CD14-positive monocyte (primary cell): ENCODE data around the gene MAPK7. TPM values are rescaled to one million over a fixed set of nuclear protein-coding genes. Genes with fewer than 3 reads are reported as not detected.

ENCODE experiments used
- DNase-seq, 3 donors: peaks; one replicate each; pipeline ENCODE4 v3.0.0-alpha.2; 2011 to 2022
- H2AFZ ChIP-seq: 2 replicates; pipeline ENCODE4 v1.6.0; 2012; ENCODE audit warnings: mild to moderate bottlenecking, low read depth, low read length, inconsistent platforms; ENCODE audit not compliant: insufficient read depth, poor library complexity, severe bottlenecking
- H3K27ac ChIP-seq, 2 donors: 1 replicate in 1 of 2; 2 replicates in 1 of 2; pipeline ENCODE4 v1.5.1; 2012 to 2013; ENCODE audit warnings: low read length in 2 of 2, control low read depth in 1 of 2, inconsistent platforms in 1 of 2, low read depth in 1 of 2, mild to moderate bottlenecking in 1 of 2
- H3K27me3 ChIP-seq, 2 donors: one replicate each; pipeline versions ENCODE4 v1.6.0 to v1.6.1; 2011 to 2013; ENCODE audit warnings: low read length in 2 of 2; ENCODE audit not compliant: control insufficient read depth in 2 of 2, insufficient read depth in 2 of 2
- H3K36me3 ChIP-seq, 2 donors: replicated peaks in 1 of 2; 1 replicate in 1 of 2; 2 replicates in 1 of 2; pipeline versions ENCODE4 v1.5.1 to v1.6.1; 2012 to 2013; ENCODE audit warnings: low read length in 2 of 2, control low read depth in 1 of 2, inconsistent platforms in 1 of 2, mild to moderate bottlenecking in 1 of 2; ENCODE audit not compliant: insufficient read depth in 2 of 2, control insufficient read depth in 1 of 2
- H3K4me1 ChIP-seq, 2 donors: 1 replicate in 1 of 2; 2 replicates in 1 of 2; pipeline versions ENCODE4 v1.5.1 to v1.6.1; 2012 to 2013; ENCODE audit warnings: low read length in 2 of 2, control low read depth in 1 of 2, inconsistent platforms in 1 of 2, mild to moderate bottlenecking in 1 of 2, moderate library complexity in 1 of 2; ENCODE audit not compliant: insufficient read depth in 2 of 2, control insufficient read depth in 1 of 2
- H3K4me2 ChIP-seq: replicated peaks from 2 replicates; pipeline ENCODE3; 2012; ENCODE audit warnings: low read length, moderate library complexity, mild to moderate bottlenecking; ENCODE audit not compliant: poor library complexity, severe bottlenecking; ENCODE audit errors: extremely low read depth
- H3K4me3 ChIP-seq, 3 experiments: fragments of 200-600 bp in 1 of 3; sonication (generic) in 1 of 3; replicated peaks in 1 of 3; 1 replicate in 2 of 3; 2 replicates in 1 of 3; pipeline ENCODE4 v1.5.1; 2011 to 2013; ENCODE audit warnings: low read length in 3 of 3, mild to moderate bottlenecking in 3 of 3, control low read depth in 2 of 3, low read depth in 2 of 3, inconsistent platforms in 1 of 3, moderate library complexity in 1 of 3
- H3K79me2 ChIP-seq: 2 replicates; pipeline ENCODE4 v1.6.0; 2012; ENCODE audit warnings: mild to moderate bottlenecking, control low read depth, inconsistent platforms, low read length, moderate library complexity; ENCODE audit not compliant: insufficient read depth
- H3K9ac ChIP-seq: 2 replicates; pipeline ENCODE4 v1.6.0; 2017; ENCODE audit warnings: low read length, mild to moderate bottlenecking; ENCODE audit not compliant: insufficient read depth, poor library complexity, severe bottlenecking
- H3K9me3 ChIP-seq, 2 donors: replicated peaks in 1 of 2; 1 replicate in 1 of 2; 2 replicates in 1 of 2; pipeline versions ENCODE4 v1.5.1 to v1.6.1; 2012 to 2013; ENCODE audit warnings: low read length in 2 of 2, control low read depth in 1 of 2; ENCODE audit not compliant: control insufficient read depth in 1 of 2, insufficient read depth in 1 of 2
- H4K20me1 ChIP-seq: 2 replicates; pipeline ENCODE4 v1.6.0; 2012; ENCODE audit warnings: mild to moderate bottlenecking, low read length, control low read depth, moderate library complexity; ENCODE audit not compliant: insufficient read depth
- H3K27ac Mint-ChIP-seq, 7 donors: one replicate each; pipeline ENCODE4 v1.8.0; 2020; ENCODE audit warnings: mild to moderate bottlenecking in 7 of 7, mixed read lengths in 7 of 7, moderate library complexity in 6 of 7, inconsistent platforms in 2 of 7
- H3K27me3 Mint-ChIP-seq, 3 donors: one replicate each; pipeline ENCODE4 v1.8.0; 2021 to 2022; ENCODE audit warnings: low read depth in 3 of 3, mild to moderate bottlenecking in 3 of 3, mixed read lengths in 3 of 3, moderate library complexity in 3 of 3, inconsistent platforms in 1 of 3
- H3K36me3 Mint-ChIP-seq, 2 donors: one replicate each; pipeline ENCODE4 v1.8.0; 2020; ENCODE audit warnings: mixed read lengths in 2 of 2, inconsistent platforms in 1 of 2, mild to moderate bottlenecking in 1 of 2
- H3K4me1 Mint-ChIP-seq: one replicate; pipeline ENCODE4 v1.8.0; 2020; ENCODE audit warnings: mild to moderate bottlenecking, mixed read lengths
- H3K4me3 Mint-ChIP-seq, 2 donors: one replicate each; pipeline ENCODE4 v1.8.0; 2020; ENCODE audit warnings: mild to moderate bottlenecking in 2 of 2, mixed read lengths in 2 of 2, moderate library complexity in 1 of 2
- H3K9me3 Mint-ChIP-seq, 7 donors: one replicate each; pipeline ENCODE4 v1.8.0; 2020 to 2022; ENCODE audit warnings: mixed read lengths in 7 of 7, mild to moderate bottlenecking in 6 of 7, moderate library complexity in 6 of 7, inconsistent platforms in 2 of 7
- WGBS: methylation state at CpG from one replicate; pipeline ENCODE4 v1.1.5; 2013; ENCODE audit warnings: missing lambda C conversion rate; ENCODE audit not compliant: insufficient coverage; 5-methylcytosine and 5-hydroxymethylcytosine counted together
- intact Hi-C, 2 donors: fragments of 100-400 bp; cut with micrococcal nuclease; formaldehyde crosslinking; loops; one replicate each; pipeline versions ENCODE4 v1.15.0 to v1.15.1; 2023
- polyA plus RNA-seq, 3 donors: library from polyadenylated mRNA; depleted of rRNA in 1 of 3; unstranded in 2 of 3; stranded (reverse) in 1 of 3; fragments of 300-500 nt in 2 of 3; fragments of >200 nt in 1 of 3; fragmentation: Illumina TruSeq in 2 of 3; gene quantifications; 1 replicate in 2 of 3; 2 replicates in 1 of 3; pipeline ENCODE4 v1.2.3, GENCODE V29; 2012 to 2021
- TF ChIP-seq, protein P1 (sequence below): fragments of 200-600 bp; IDR thresholded peaks from one replicate; pipeline ENCODE4 v1.8.0; 2022; ENCODE audit warnings: antibody characterized with exemption, mild to moderate bottlenecking

The MAPK7 gene
- polyA plus RNA-seq, 3 donors, result 9.3 to 130 (median 10.0) TPM

DNA sequence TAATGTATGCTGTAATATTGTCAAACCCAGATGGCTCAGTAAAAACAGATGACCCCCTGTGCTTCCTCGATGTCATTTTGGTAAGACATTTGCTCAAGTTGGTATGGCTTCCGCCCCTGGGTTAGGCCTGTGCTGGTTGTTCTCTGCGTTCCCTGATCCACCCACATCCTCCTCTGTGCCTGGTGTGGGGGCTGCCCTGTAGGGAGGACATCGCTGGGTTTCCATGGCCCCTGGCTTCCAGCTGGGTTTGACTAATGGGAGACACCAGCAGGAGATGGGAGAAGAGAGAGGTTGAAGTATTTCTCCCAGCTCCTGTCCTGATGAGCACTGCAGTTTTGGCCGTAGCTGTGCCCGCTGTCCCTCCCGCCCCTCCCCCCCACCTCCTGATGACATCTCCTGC, 13.1 kb downstream of the MAPK7 start:
- Mint-ChIP-seq H3K27me3 (peaks cover 3 to 6% (median 3%) of the 10 kb centered on the region in 3 donors), H3K27ac (no peak overlapping the region), H3K9me3 (no peaks in the 10 kb centered on the region), H3K4me3 (no peak overlapping the region), H3K4me1 (peaks cover 39% of the 10 kb centered on the region), H3K36me3 (peaks cover 3 to 7% of the 10 kb centered on the region in 2 donors)
- intact Hi-C loops, result no loop called here
- Histone ChIP-seq H3K36me3 (no peaks in the 10 kb centered on the region), H2AFZ (no peak overlapping the region), H3K4me2 (no peak overlapping the region), H4K20me1 (no peaks in the 10 kb centered on the region), H3K27ac (no peak overlapping the region), H3K9ac (no peak overlapping the region), H3K4me3 (no peak overlapping the region), H3K79me2 (no peaks in the 10 kb centered on the region), H3K4me1 (peaks cover 36 to 39% of the 10 kb centered on the region in 2 donors), H3K9me3 (no peaks in the 10 kb centered on the region), H3K27me3 (no peaks in the 10 kb centered on the region)
- WGBS, result 100% methylated on average over 1 of the region's 7 CpGs
- DNase-seq, result no peak
- TF ChIP-seq, protein P1, sequence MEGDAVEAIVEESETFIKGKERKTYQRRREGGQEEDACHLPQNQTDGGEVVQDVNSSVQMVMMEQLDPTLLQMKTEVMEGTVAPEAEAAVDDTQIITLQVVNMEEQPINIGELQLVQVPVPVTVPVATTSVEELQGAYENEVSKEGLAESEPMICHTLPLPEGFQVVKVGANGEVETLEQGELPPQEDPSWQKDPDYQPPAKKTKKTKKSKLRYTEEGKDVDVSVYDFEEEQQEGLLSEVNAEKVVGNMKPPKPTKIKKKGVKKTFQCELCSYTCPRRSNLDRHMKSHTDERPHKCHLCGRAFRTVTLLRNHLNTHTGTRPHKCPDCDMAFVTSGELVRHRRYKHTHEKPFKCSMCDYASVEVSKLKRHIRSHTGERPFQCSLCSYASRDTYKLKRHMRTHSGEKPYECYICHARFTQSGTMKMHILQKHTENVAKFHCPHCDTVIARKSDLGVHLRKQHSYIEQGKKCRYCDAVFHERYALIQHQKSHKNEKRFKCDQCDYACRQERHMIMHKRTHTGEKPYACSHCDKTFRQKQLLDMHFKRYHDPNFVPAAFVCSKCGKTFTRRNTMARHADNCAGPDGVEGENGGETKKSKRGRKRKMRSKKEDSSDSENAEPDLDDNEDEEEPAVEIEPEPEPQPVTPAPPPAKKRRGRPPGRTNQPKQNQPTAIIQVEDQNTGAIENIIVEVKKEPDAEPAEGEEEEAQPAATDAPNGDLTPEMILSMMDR, result no peak

- H3K27ac Mint-ChIP-seq, result peak overlapping the region in 1 of 7 donors; percentile 76
- H3K36me3 ChIP-seq, result no peaks in the 10 kb centered on the region
- no peak overlapping the region for H3K4me2 ChIP-seq
- no peak overlapping the region for H2AFZ ChIP-seq
- H3K4me3 Mint-ChIP-seq, result no peak overlapping the region
- no peaks in the 10 kb centered on the region for H3K79me2 ChIP-seq
- peaks cover 3 to 10% of the 10 kb centered on the region in 2 donors for H3K36me3 Mint-ChIP-seq
- peaks cover 31% of the 10 kb centered on the region for H3K4me1 Mint-ChIP-seq
- H3K9me3 ChIP-seq, result no peaks in the 10 kb centered on the region
- H3K27me3 Mint-ChIP-seq, result peaks cover 3 to 6% (median 4%) of the 10 kb centered on the region in 3 donors
- no peak for DNase-seq
- TF ChIP-seq, protein P1, result no peak
- no peak overlapping the region for H3K4me3 ChIP-seq
- peaks cover 28 to 32% of the 10 kb centered on the region in 2 donors for H3K4me1 ChIP-seq
- H3K9me3 Mint-ChIP-seq, result no peaks in the 10 kb centered on the region
- no peak overlapping the region for H3K9ac ChIP-seq
- intact Hi-C loops, result no loop called here
- no peak overlapping the region for H3K27ac ChIP-seq
- 100% methylated on average over 4 of the region's 7 CpGs for WGBS
- no peaks in the 10 kb centered on the region for H4K20me1 ChIP-seq
- no peaks in the 10 kb centered on the region for H3K27me3 ChIP-seq
Measured at GRCh38 chr17:19392303-19392702, 14.0 kb downstream of the MAPK7 start.
